Measurements from ENCODE around the gene CYP2A6.

CYP2A6 gene

GRCh38 chr19:40809358-40810086 lies 40.7 kb downstream of the CYP2A6 start:
- no peaks in the 10 kb centered on the region for H3K9me3 ChIP-seq (ENCODE audit: low read length)
- no peaks in the 10 kb centered on the region for H3K9me2 ChIP-seq (ENCODE audit: low read depth, low read length)
- TF ChIP-seq EZH2 (IDR thresholded peaks at IDR 0.05; ENCODE audit: borderline replicate concordance, low read length) (no peak), CTCF (IDR thresholded peaks at IDR 0.05; ENCODE audit: low read length) (no peak)
- no peaks in the 10 kb centered on the region for H3F3A ChIP-seq (ENCODE audit: insufficient read depth, low read length)
- H3K9ac ChIP-seq (ENCODE audit: low read length): no peak overlapping the region
- H2AFZ ChIP-seq (ENCODE audit: low read length): no peak overlapping the region
- H3K4me1 ChIP-seq (ENCODE audit: insufficient read depth, low read length, severe bottlenecking): peaks cover 37% of the 10 kb centered on the region
- no peak overlapping the region for H3K27ac ChIP-seq (ENCODE audit: low read depth, low read length, poor library complexity, severe bottlenecking)
- peaks cover 42% of the 10 kb centered on the region for H3K36me3 ChIP-seq (ENCODE audit: insufficient read depth, low read length)
- no peak overlapping the region for H3K4me3 ChIP-seq (ENCODE audit: low read depth, low read length, poor library complexity, severe bottlenecking)
- no peaks in the 10 kb centered on the region for H3K27me3 ChIP-seq (ENCODE audit: insufficient read depth, low read length)
- 0 out of 2 replicates have a peak, but pooled peaks cover under 1% of the 10 kb centered on the region for H3K79me2 ChIP-seq (ENCODE audit: insufficient read depth, low read length)
- H3K4me2 ChIP-seq (ENCODE audit: low read length): no peak overlapping the region
- H4K20me1 ChIP-seq (ENCODE audit: insufficient read depth, low read length): no peaks in the 10 kb centered on the region

GRCh38 chr19:40808497-40808896 lies 41.8 kb downstream of the CYP2A6 start:
- TF ChIP-seq EZH2 (IDR thresholded peaks at IDR 0.05; ENCODE audit: borderline replicate concordance, low read length): no peak
- no peak for TF ChIP-seq CTCF (IDR thresholded peaks at IDR 0.05; ENCODE audit: low read length)
- Histone ChIP-seq H3K9me2 (ENCODE audit: low read depth, low read length) (no peaks in the 10 kb centered on the region), H3F3A (ENCODE audit: insufficient read depth, low read length) (no peaks in the 10 kb centered on the region), H4K20me1 (ENCODE audit: insufficient read depth, low read length) (no peaks in the 10 kb centered on the region), H3K9me3 (ENCODE audit: low read length) (no peaks in the 10 kb centered on the region), H3K9ac (ENCODE audit: low read length) (no peak overlapping the region), H3K4me1 (ENCODE audit: insufficient read depth, low read length, severe bottlenecking) (peaks cover 48% of the 10 kb centered on the region), H3K27ac (ENCODE audit: low read depth, low read length, poor library complexity, severe bottlenecking) (no peak overlapping the region), H2AFZ (ENCODE audit: low read length) (no peak overlapping the region), H3K27me3 (ENCODE audit: insufficient read depth, low read length) (no peaks in the 10 kb centered on the region), H3K36me3 (ENCODE audit: insufficient read depth, low read length) (peaks cover 47% of the 10 kb centered on the region), H3K4me2 (ENCODE audit: low read length) (no peak overlapping the region), H3K79me2 (ENCODE audit: insufficient read depth, low read length) (0 out of 2 replicates have a peak, but pooled peaks cover 8% of the 10 kb centered on the region), H3K4me3 (ENCODE audit: low read depth, low read length, poor library complexity, severe bottlenecking) (no peak overlapping the region)

- TF ChIP-seq EZH2 (IDR thresholded peaks at IDR 0.05; ENCODE audit: borderline replicate concordance, low read length): no peak
- 0 out of 2 replicates have a peak, but pooled peaks cover 8% of the 10 kb centered on the region for H3K79me2 ChIP-seq (ENCODE audit: insufficient read depth, low read length)
- H3F3A ChIP-seq (ENCODE audit: insufficient read depth, low read length): no peaks in the 10 kb centered on the region
- H3K27ac ChIP-seq (ENCODE audit: low read depth, low read length, poor library complexity, severe bottlenecking): no peak overlapping the region
- no peak overlapping the region for H3K4me3 ChIP-seq (ENCODE audit: low read depth, low read length, poor library complexity, severe bottlenecking)
- H3K9ac ChIP-seq (ENCODE audit: low read length): no peak overlapping the region
- H3K9me3 ChIP-seq (ENCODE audit: low read length): no peaks in the 10 kb centered on the region
- peaks cover 48% of the 10 kb centered on the region for H3K36me3 ChIP-seq (ENCODE audit: insufficient read depth, low read length)
- peaks cover 53% of the 10 kb centered on the region for H3K4me1 ChIP-seq (ENCODE audit: insufficient read depth, low read length, severe bottlenecking)
- no peak overlapping the region for H2AFZ ChIP-seq (ENCODE audit: low read length)
- H4K20me1 ChIP-seq (ENCODE audit: insufficient read depth, low read length): no peaks in the 10 kb centered on the region
- H3K4me2 ChIP-seq (ENCODE audit: low read length): no peak overlapping the region
- no peaks in the 10 kb centered on the region for H3K9me2 ChIP-seq (ENCODE audit: low read depth, low read length)
- no peaks in the 10 kb centered on the region for H3K27me3 ChIP-seq (ENCODE audit: insufficient read depth, low read length)
Observed at GRCh38 chr19:40808021-40808325, 42.3 kb downstream of the CYP2A6 start.
